Hepatocyte (in vitro differentiated cells): ENCODE data around the gene LAMA3. TPM values are rescaled to one million over a fixed set of nuclear protein-coding genes. Genes with fewer than 3 reads are reported as not detected.

Experiments
- DNase-seq: peaks from one replicate; pipeline ENCODE4 v3.0.0-alpha.2; 2016; ENCODE audit warnings: low spot score
- H2AFZ ChIP-seq: fragments of 200-600 bp; sonication (generic); 2 replicates; pipeline ENCODE4 v1.6.0; 2016; ENCODE audit warnings: antibody characterized with exemption, mild to moderate bottlenecking
- H3K27ac ChIP-seq: fragments of 200-600 bp; sonication (generic); 2 replicates; pipeline ENCODE4 v1.5.1; 2016; ENCODE audit warnings: mild to moderate bottlenecking
- H3K27me3 ChIP-seq: fragments of 200-600 bp; sonication (generic); 2 replicates; pipeline ENCODE4 v1.6.1; 2016
- H3K36me3 ChIP-seq: fragments of 200-600 bp; sonication (generic); replicated peaks from 2 replicates; pipeline ENCODE4 v1.5.1; 2016; ENCODE audit warnings: low read depth; ENCODE audit not compliant: insufficient read depth
- H3K4me1 ChIP-seq: fragments of 200-600 bp; sonication (generic); 2 replicates; pipeline ENCODE4 v1.5.1; 2016; ENCODE audit warnings: mild to moderate bottlenecking, moderate library complexity; ENCODE audit not compliant: insufficient read depth
- H3K4me2 ChIP-seq: fragments of 200-600 bp; sonication (generic); 2 replicates; pipeline ENCODE4 v1.6.0; 2016
- H3K4me3 ChIP-seq: fragments of 200-600 bp; sonication (generic); 2 replicates; pipeline ENCODE4 v1.5.1; 2016; ENCODE audit warnings: mild to moderate bottlenecking
- H3K79me2 ChIP-seq: fragments of 200-600 bp; sonication (generic); 2 replicates; pipeline ENCODE4 v1.6.0; 2017; ENCODE audit warnings: mild to moderate bottlenecking
- H3K9me2 ChIP-seq: fragments of 200-600 bp; sonication (generic); replicated peaks from 2 replicates; pipeline ENCODE4 v1.6.0; 2017; ENCODE audit warnings: mild to moderate bottlenecking; ENCODE audit not compliant: insufficient read depth
- H3K9me3 ChIP-seq: fragments of 200-600 bp; sonication (generic); 2 replicates; pipeline ENCODE4 v1.5.1; 2016; ENCODE audit warnings: low read depth, mild to moderate bottlenecking
- H4K20me1 ChIP-seq: fragments of 200-600 bp; sonication (generic); 2 replicates; pipeline ENCODE4 v1.6.0; 2016; ENCODE audit warnings: mild to moderate bottlenecking; ENCODE audit not compliant: insufficient read depth, poor library complexity, severe bottlenecking
- CTCF ChIP-seq: fragments of 200-600 bp; sonication (generic); IDR thresholded peaks from 2 replicates; pipeline ENCODE4 v1.5.1; 2016; ENCODE audit warnings: antibody characterized with exemption, mild to moderate bottlenecking; ENCODE audit not compliant: poor library complexity
- EZH2 ChIP-seq: fragments of 200-600 bp; sonication (generic); IDR thresholded peaks from 2 replicates; pipeline ENCODE4 v1.6.1; 2016; ENCODE audit warnings: antibody characterized with exemption, mild to moderate bottlenecking, borderline replicate concordance
- EZH2phosphoT487 ChIP-seq: fragments of 200-600 bp; sonication (generic); IDR thresholded peaks from one replicate; pipeline ENCODE4 v1.6.1; 2018; ENCODE audit warnings: antibody characterized with exemption, mild to moderate bottlenecking, low read depth, moderate library complexity; ENCODE audit not compliant: unreplicated experiment, severe bottlenecking
- WGBS: methylation state at CpG from one replicate; pipeline ENCODE4 v1.1.6; 2016; ENCODE audit warnings: low lambda C conversion rate; ENCODE audit errors: missing lambda C conversion rate; 5-methylcytosine and 5-hydroxymethylcytosine counted together
- polyA plus RNA-seq: library from polyadenylated mRNA; unstranded; fragments of >200 nt; fragmentation: Nextera tagmentation; extraction: Ambion mirVana; gene quantifications from 2 replicates; pipeline ENCODE4 v1.2.1, GENCODE V29; 2016
- total RNA-seq: library from RNA; depleted of rRNA; stranded (reverse); fragments of >200 nt; gene quantifications from 2 replicates; pipeline ENCODE4 v1.2.3, GENCODE V29; 2014

Gene LAMA3
- total and polyA plus RNA-seq, 2 experiments from 2014 or later, result 29.9 to 52.1 TPM

- Histone ChIP-seq H3K27ac (no peak overlapping the region), H3K9me3 (no peaks in the 10 kb centered on the region), H3K27me3 (no peaks in the 10 kb centered on the region), H3K4me1 (no peaks in the 10 kb centered on the region), H3K4me2 (no peak overlapping the region), H3K79me2 (no peaks in the 10 kb centered on the region), H3K9me2 (no peaks in the 10 kb centered on the region), H4K20me1 (no peaks in the 10 kb centered on the region), H3K36me3 (no peaks in the 10 kb centered on the region), H3K4me3 (no peak overlapping the region), H2AFZ (no peak overlapping the region)
- WGBS, result 88% methylated on average over 5 of the region's 5 CpGs
- TF ChIP-seq CTCF (no peak), EZH2phosphoT487 (no peak), EZH2 (no peak)
- no peak for DNase-seq
Observed at GRCh38 chr18:23938901-23939341, 249.7 kb downstream of the LAMA3 start.

GRCh38 chr18:23939366-23939765, 250.1 kb downstream of the LAMA3 start:
- no peak for DNase-seq
- WGBS, result 81% methylated on average over 4 of the region's 4 CpGs
- H3K27ac ChIP-seq, result no peak overlapping the region
- no peaks in the 10 kb centered on the region for H4K20me1 ChIP-seq
- H2AFZ ChIP-seq, result no peak overlapping the region
- no peak overlapping the region for H3K4me3 ChIP-seq
- no peaks in the 10 kb centered on the region for H3K27me3 ChIP-seq
- no peaks in the 10 kb centered on the region for H3K9me2 ChIP-seq
- H3K9me3 ChIP-seq, result no peaks in the 10 kb centered on the region
- no peak overlapping the region for H3K4me2 ChIP-seq
- H3K36me3 ChIP-seq, result no peaks in the 10 kb centered on the region
- no peaks in the 10 kb centered on the region for H3K79me2 ChIP-seq
- no peak for TF ChIP-seq EZH2phosphoT487
- no peak for TF ChIP-seq EZH2
- no peak for TF ChIP-seq CTCF
- H3K4me1 ChIP-seq, result no peaks in the 10 kb centered on the region

GRCh38 chr18:23939896-23940295, 250.6 kb downstream of the LAMA3 start:
- H3K36me3 ChIP-seq, result no peaks in the 10 kb centered on the region
- no peaks in the 10 kb centered on the region for H3K79me2 ChIP-seq
- no peak overlapping the region for H2AFZ ChIP-seq
- H3K4me2 ChIP-seq, result no peak overlapping the region
- H3K9me3 ChIP-seq, result no peaks in the 10 kb centered on the region
- 84% methylated on average over 7 of the region's 7 CpGs for WGBS
- no peaks in the 10 kb centered on the region for H4K20me1 ChIP-seq
- no peak overlapping the region for H3K27ac ChIP-seq
- no peaks in the 10 kb centered on the region for H3K9me2 ChIP-seq
- no peaks in the 10 kb centered on the region for H3K27me3 ChIP-seq
- H3K4me1 ChIP-seq, result no peaks in the 10 kb centered on the region
- TF ChIP-seq CTCF (no peak), EZH2 (no peak), EZH2phosphoT487 (no peak)
- DNase-seq, result no peak
- no peak overlapping the region for H3K4me3 ChIP-seq

- TF ChIP-seq EZH2 (no peak), EZH2phosphoT487 (no peak), CTCF (no peak)
- no peaks in the 10 kb centered on the region for H3K79me2 ChIP-seq
- no peak overlapping the region for H3K4me3 ChIP-seq
- no peaks in the 10 kb centered on the region for H3K9me3 ChIP-seq
- no peak overlapping the region for H2AFZ ChIP-seq
- H3K36me3 ChIP-seq, result peaks cover 5% of the 10 kb centered on the region
- no peak for DNase-seq
- no peak overlapping the region for H3K4me2 ChIP-seq
- H4K20me1 ChIP-seq, result no peaks in the 10 kb centered on the region
- H3K27me3 ChIP-seq, result no peaks in the 10 kb centered on the region
- 94% methylated on average over 3 of the region's 3 CpGs for WGBS
- H3K9me2 ChIP-seq, result no peaks in the 10 kb centered on the region
- H3K27ac ChIP-seq, result no peak overlapping the region
- no peaks in the 10 kb centered on the region for H3K4me1 ChIP-seq
Observed at GRCh38 chr18:23941791-23942190, 252.5 kb downstream of the LAMA3 start.
